Activated gamma-delta T cell treated with anti-CD3 and anti-CD28 coated beads, Interleukin-2, amount 50 U/mL, for 16 hours (primary cell): ENCODE results near the gene C1QTNF5.

ENCODE experiments used
- DNase-seq: peaks from one replicate; pipeline ENCODE4 v3.0.0-alpha.2; 2020; ENCODE audit warnings: low read depth

C1QTNF5 gene

GRCh38 chr11:119338318-119338890 lies 2.3 kb downstream of the C1QTNF5 start:
- peak; percentile 53 for DNase-seq

- DNase-seq, result no peak
These were observed 2.9 kb downstream of the C1QTNF5 start for GRCh38 chr11:119337581-119338317.

GRCh38 chr11:119336744-119337469 lies 3.8 kb downstream of the C1QTNF5 start:
- no peak for DNase-seq

GRCh38 chr11:119335655-119336543 lies 4.8 kb downstream of the C1QTNF5 start:
- no peak for DNase-seq

GRCh38 chr11:119335091-119335654 lies 5.5 kb downstream of the C1QTNF5 start:
- DNase-seq, result no peak

GRCh38 chr11:119334174-119334930 lies 6.3 kb downstream of the C1QTNF5 start, which contains the start of gene RNF26:
RNF26 (plus strand) TSS chr11:119334527; CDS start chr11:119335123, 596 bp downstream.
- DNase-seq, result peak; percentile 89

GRCh38 chr11:119332111-119332765 lies 8.4 kb downstream of the C1QTNF5 start:
- DNase-seq, result no peak

GRCh38 chr11:119330237-119330636 lies 10.4 kb downstream of the C1QTNF5 start:
- no peak for DNase-seq

GRCh38 chr11:119329320-119329719 lies 11.4 kb downstream of the C1QTNF5 start:
- DNase-seq, result no peak

GRCh38 chr11:119324189-119324588 lies 16.5 kb downstream of the C1QTNF5 start:
- DNase-seq, result no peak

GRCh38 chr11:119323532-119324033 lies 17.1 kb downstream of the C1QTNF5 start:
- peak; percentile 69 for DNase-seq

- DNase-seq, result no peak
These were observed 17.7 kb downstream of the C1QTNF5 start for GRCh38 chr11:119322921-119323531.

GRCh38 chr11:119322360-119322739 lies 18.3 kb downstream of the C1QTNF5 start:
- DNase-seq, result no peak

- DNase-seq, result no peak
These were observed 19.7 kb downstream of the C1QTNF5 start for GRCh38 chr11:119320776-119321524.

GRCh38 chr11:119320240-119320775 lies 20.4 kb downstream of the C1QTNF5 start:
- DNase-seq, result no peak

GRCh38 chr11:119319700-119320239 lies 20.9 kb downstream of the C1QTNF5 start:
- DNase-seq, result no peak

- no peak for DNase-seq
These were observed 21.5 kb downstream of the C1QTNF5 start for GRCh38 chr11:119319136-119319699.
